ENCODE results near the gene APBB2.

GRCh38 chr4:40924793-40925117, 289.6 kb downstream of the APBB2 start:
- peak; percentile 44 for TF ChIP-seq CTCF (IDR thresholded peaks at IDR 0.05)
- TF ChIP-seq EZH2 (IDR thresholded peaks at IDR 0.05; ENCODE audit: borderline replicate concordance, insufficient read depth, low read depth, low read length, poor library complexity, severe bottlenecking): no peak
